ENCODE data around the gene CPE.

The CPE gene

DNA sequence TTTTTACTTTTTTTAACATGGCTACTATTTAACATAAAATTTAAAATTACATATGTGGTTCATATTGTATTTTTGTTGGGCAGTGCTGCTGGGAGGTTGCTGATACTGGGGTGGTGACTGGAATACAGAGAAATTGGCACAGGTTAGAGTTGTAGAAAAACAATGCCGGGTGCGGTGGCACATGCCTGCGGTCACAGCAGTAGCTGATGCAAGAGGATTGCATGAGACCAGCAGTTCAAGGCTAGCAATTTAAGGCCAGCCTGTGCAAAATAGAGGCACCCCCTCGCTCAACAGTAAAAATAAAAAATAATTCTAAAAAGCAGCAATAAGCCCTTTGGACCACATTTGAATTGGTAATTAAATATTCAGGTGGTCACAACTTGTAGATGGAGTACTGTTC is 11.8 kb upstream of the CPE start:
- no peak for DNase-seq

DNA sequence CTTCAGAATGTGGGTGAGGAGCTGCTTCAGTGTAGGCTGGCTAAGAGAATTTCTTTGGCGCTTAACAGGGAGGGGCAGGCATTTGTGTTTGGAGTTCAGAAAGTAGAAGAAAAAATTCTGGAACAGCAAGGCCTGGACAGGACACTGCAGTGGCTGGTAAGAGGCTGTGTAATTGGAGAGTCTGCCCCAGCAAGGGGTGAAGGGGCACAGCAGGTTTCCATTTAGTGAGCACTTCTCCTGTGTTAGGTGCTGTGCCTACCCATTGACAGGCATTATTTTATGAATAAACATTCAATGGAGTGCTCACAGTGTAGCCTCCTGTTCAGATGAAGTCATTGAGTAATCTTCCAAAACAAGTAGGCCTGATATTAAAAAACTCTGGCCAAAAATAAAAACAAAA is 10.7 kb upstream of the CPE start:
- DNase-seq, result no peak

DNA sequence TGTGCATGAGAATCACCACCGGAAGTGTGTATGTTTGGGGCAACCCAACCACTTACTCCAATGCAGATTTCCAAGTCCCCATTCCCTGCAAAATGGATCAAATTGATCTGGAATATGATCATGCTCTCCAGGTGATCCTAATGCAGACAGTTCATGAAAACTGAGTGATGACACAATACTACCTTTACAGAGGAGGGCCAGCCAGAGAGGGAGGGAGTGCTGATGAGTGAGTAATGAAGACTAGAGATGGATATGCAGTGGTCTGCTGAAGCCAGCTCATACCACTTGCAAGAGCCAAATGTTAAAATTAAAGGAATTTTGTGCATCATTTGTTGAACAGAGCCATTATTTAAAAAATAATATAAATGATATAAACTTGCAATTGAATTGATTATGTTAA is 10.2 kb upstream of the CPE start:
- no peak for DNase-seq

DNA sequence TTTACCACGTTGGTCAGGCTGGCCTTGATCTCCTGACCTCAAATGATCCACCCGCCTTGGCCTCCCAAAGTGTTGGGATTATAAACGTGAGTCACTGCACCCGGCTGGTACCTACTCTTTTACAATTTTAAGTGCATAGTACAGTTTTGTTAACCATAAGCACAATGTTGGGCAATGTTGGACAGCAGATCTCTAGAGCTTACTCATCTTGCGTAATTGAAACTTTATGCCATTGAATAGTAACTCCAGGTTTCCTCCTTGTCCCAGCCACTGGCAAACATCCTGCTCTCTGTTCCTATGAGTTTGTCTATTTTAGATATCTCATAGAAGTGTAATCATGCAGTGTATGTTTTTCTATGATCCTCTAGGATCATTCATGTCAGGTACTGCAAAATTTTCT is 9.3 kb upstream of the CPE start:
- no peak for DNase-seq

DNA sequence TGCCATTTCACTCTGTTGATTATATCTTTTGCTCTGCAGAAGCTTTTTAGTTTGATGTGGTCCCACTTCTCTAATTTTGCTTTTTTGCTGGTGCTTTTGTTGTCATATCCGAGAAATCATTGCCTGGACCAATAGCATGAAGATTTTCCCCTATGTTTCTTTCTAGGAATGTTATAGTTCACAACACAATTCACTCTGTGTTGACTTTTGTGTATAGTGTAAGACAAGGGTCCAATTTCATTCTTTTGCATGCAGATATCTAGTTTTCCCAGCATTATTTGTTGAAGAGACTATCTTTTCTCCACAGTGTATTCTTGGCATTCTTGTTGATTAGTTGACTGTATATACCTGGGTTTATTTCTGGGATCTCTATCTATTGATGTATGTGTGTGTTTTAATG is 8.3 kb upstream of the CPE start:
- DNase-seq, result no peak

DNA sequence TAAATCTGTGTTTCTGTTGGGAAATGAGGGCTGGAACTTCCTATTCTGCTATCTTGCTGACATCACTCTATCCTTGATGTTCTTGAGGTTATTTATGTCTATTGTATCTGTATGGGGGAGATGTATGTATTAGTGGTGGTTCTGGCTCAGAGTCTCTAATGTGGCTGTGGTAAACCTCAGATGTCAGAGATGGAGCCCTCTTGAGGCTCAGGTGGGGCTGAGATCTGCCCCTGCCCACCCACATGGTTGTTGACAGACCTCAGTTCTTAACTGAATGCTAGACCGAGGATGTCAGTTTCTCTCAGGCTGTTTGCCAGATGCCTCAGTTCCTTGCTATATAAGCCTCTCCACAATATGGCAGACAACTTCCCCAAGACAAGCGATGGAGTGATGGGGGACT is 3.3 kb upstream of the CPE start:
- no peak for DNase-seq

DNA sequence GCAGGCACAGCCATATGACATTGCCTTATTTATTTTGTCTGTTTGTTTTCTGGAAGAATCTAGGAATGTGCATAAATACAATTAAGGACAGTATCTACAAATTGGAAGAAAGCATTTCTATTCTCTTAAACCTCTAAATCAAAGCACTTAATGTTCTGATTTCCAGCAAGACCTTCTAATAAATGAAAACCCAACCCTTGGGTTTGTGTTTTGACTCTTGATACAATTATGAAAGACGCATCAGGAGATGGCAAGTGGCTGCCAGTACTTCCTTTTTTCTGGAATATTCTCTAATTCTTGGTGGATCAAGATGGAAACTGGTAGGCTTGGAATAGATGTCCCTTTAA is 437 bp upstream of the CPE start:
- no peak for DNase-seq

DNA sequence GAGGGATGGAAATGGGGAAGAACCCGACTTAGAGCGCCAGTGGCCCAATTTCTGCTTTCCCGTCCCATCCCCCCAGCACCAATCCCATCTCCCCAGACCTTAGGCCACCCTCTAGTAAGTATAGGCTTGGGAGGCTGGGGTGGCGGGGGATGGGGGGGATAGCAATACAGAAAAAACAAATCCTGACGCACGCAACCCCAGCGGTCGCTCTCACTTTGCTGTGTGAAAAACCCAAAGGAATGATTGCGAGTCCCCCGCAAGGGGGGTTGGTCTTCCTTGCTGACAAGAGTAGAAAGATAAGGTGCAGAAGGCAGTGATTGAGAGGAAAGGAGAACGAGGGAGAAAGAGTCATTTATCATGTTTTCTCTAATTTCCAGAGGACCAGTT is 863 bp downstream of the CPE start:
- no peak for DNase-seq

DNA sequence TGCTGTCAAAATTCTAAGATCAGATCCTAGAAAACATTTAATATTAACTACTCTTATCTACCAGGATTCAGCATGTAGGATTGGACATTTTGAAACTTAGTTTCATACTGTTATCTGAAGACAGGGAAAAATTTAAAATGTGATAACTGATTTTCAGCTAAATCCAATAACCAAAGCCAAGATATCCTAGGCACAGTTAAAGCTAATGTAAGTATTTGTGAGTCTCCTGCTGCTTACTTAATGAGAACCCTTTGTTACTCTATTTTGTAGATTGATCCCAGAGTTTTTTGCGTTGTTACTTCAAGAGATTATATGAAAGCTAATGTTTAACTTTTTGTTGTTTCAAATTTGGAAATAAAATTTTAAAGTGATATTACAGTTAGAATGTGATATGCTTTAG is 2.0 kb downstream of the CPE start:
- DNase-seq, result no peak

DNA sequence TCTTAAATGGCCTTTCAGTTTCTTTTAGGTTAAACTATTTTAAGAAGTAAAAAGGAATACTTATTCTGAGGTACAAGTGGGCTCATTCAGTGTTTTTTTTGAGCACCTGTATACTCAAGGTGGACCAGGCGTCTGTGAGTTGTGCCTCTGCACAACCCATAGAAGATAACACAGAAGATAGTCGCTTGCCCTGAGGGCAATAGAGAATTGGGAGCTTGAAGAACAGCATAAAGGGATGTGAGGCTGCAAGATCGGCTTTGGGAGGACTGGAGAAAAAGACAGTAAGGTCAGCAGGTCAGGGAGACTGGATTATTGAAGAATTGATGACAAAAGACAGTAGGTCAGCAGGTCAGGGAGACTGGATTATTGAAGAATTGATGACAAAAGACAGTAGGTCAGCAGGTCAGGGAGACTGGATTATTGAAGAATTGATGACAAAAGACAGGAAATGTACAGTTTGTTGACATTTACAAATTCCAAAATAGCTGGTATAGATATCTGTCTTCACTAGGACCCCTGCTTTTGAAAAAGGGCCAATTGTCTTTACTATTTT is 3.1 kb downstream of the CPE start:
- no peak for DNase-seq

DNA sequence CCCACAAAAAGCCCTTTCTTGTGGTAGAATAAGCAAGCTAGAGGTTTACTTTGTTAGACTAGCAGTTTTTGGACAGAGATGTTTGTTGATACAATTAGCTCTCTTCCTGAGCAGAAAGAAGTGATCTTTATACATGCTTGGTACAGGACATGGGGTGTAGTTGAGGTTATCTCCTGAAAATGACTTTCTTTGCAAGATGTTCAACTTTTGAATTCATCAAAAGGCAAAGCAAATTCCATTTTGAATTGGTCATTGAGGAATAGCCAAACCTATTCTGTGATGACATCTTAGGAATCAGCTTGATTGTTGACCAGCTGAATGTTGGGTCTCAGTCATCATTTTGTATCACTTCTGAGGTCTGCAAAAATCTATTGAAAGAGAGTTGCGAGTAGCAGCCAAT is 3.8 kb downstream of the CPE start:
- no peak for DNase-seq

DNA sequence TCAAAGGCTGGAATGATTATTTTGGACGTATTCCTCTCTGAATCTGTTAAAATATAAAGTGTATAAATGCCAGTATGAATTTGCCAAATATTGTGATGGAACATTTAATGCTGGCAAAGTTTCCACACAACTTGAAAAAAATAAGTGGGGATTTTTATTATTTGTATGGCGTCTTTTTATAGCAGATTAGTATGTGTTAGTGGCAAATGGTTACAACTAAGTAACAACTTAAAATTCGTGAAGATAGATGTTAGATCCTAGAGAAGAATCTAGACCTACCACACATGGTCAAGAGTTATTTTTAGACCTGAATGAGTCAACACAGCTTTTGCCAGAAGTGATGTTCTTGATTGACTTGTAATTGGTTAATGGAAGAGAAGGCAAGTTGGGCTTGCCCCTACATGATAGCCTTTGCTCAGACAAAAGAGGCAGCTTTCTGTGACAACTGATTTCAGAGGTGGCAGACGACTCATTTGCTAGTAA is 4.8 kb downstream of the CPE start:
- no peak for DNase-seq

DNA sequence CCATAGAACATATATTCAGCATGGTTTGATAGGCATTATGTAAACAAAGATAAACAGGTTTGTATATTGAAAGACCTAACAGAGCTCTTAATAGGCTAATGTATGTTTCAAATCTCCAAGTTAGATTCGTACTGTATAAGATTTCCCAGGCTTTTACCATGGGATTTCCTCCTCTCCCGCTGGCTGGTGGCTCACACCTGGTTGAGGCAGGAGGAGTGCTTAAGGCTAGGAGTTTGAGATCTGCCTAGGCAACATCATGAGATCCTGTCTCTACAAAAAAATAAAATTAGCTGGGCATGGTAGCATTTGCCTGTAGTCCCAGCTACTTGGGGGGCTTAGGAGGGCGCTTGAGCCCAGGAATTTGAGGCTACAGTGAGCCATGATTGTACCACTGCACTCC is 5.4 kb downstream of the CPE start:
- DNase-seq, result no peak

DNA sequence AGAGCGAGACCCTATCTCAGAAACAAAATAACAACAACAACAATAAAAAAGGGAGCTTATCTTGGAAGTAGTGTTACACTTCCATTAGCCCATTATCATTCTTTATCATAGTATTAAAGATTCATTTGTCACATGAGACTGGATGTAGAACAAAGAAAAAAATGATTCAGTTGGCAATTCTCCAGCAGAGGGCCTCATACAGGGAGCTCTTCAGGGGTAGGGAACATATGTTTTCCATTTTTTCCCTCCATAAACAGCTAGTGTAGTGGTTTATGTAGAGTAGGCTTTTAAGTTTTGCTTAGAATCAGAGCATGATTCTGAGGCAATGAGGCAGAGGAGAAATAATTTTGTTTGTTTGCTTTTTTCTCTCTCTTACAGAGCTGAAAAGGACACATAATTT is 5.8 kb downstream of the CPE start:
- DNase-seq, result no peak

DNA sequence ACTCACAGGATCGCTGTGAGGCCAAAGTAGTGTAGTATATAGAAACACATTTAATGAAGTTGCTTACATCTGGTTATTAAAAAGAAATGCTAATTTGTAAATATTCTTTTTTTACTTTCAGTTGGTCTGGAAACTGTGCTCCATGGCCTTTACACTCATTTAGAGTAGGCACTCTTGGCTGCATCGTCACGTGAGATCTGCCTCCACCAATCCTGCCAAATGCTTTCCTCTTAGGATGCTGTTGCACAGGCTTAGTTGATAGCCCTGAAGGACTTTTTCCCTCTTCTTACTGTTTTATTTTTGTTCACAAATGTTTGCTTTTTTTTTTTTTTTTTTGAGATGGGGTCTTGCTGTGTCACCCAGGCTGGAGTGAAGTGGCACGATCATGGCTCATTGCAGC is 6.3 kb downstream of the CPE start:
- no peak for DNase-seq

DNA sequence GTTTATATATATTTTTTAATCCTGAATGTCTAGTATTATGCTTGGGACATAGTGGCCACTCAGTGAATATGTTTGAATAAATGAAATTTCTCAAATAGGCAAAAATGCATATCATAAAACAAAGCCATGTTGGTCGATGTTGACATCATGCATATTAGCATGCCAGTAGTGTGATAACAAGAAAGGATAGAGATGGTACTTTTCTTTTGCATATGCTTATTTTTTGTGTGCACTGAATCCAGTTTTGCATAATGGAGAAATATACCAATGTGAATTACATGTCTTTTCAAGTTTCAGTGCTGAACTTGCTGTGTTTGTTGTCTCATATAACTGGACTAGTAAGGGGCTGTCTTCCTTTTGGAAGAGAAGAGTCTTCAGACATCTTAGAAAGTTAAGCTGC is 7.5 kb downstream of the CPE start:
- no peak for DNase-seq

DNA sequence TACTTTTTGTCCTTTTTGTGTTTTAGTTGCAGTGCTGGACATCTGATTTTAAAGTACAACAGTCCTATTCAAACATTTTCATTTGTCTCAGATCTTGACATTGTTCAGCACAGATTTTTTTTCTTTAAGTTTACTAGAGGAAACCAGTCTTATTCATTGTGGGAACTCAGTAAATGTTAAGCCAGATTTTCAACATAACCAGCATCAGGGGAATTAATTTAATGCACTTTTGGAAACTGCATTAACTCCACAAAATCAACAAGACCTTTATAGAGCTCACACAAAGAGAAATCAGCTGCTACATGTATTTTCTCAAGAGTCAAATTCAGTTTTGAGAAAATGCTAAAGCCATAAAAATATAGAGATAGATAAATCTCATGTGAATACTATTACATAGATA is 9.9 kb downstream of the CPE start:
- DNase-seq, result no peak

DNA sequence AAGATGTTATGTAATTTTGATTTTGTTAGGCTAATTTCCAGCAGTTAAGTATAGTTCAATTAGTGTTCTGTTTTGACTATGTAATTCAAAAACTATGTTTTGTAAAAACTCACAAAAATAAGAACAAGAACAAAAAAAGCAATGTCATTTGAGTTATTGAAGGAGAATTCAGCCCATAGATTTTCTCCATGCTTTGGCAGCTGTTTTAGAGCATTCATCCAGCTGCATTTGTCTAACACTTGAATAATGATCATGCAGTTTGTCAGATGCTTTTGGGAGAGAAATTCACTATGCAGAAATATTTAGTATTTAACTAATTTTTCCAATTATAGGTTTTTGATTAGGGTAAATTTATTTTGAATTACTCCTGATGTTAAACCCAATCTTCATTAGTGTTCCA is 14.2 kb downstream of the CPE start:
- DNase-seq, result no peak

DNA sequence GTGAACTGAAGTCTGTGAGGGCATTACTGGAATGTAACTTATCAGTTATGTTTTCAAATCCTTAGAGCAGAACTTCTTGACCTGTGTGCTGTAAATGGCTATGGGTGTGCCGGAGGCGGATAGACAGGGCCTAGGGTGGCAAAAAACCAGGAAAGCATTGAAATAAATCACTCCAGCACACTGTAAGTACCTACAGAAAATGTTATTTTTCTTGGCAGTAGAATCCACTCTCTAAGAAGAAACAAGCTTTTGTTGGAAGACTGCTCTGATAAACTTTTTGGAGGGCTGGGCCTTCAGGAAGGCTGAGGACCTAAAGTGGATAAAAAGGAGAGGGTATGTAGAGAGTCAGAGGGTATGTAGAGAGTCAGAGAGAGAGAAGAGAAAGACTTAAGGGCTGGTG is 14.9 kb downstream of the CPE start:
- no peak for DNase-seq

DNA sequence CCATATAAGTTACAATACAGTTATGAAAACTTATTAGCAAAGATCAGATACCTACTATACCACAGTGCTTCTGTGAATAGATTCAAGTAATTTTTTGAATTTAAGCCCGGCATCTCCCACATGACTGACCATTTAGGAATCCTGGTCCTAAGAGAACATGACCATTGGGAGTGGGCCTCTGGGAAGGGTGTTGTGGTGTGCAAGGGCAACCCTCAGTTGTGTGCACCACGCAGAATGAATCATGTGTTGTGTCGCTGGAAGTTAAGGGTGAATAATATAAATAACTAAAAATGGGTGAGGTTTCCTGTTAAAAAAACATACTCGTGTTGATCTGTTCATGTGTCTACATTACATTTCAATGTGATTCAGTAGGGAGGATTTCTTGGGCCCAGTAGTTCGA is 15.5 kb downstream of the CPE start:
- DNase-seq, result no peak

DNA sequence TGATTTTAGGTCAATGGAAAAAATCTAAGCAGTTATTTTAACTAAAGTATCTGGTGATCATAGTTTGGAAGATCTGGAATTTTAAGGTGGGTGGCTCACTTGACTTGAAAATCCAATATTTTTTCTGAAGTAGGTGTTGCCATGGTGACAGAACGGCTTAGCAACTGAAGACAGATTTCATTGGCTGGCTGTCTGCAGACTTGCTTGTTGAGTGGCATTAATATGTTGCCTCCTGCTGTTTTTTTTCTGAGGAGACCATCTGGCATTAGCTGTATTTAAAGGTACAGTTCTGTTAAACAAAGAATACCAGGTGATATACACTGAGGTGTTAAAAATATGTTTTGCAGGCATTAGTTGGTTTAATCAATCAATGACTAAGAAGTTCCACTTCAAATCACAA is 19.8 kb downstream of the CPE start:
- DNase-seq, result no peak

DNA sequence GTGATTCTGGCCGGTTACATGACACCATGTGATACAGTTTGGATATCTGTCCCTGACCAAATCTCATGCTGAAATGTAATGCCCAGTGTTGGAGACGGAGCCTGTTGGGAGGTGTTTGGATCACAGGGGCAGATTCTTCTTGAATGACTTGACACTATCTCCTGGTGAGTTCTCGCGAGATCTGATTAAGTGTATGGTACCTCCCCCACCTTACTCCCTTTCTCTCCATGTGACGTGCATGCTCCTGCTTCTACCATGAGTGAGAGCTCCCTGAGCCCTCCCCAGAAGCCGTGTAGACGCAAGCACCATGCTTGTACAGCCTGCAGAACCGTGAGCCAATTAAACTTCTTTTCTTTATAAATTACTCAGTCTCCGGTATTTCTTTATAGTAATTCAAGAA is 23.6 kb downstream of the CPE start:
- no peak for DNase-seq

DNA sequence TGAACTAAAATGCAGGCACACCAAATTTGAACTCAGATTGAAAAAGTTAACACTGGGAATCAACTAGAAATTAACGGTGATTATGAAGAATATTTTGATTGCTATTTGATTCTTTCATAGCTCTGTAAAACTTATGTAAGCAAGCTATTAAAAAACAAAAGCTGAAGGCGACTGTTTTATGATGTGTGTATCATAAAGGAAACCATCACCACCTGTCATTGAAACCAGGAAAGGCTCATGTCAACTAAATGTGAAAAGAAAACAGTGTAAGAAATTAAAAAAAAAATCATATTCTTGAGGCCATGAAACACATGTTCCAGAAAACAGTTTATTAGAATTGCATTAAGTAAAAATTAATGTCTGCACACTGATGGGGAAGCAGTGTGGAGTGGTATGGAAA is 24.2 kb downstream of the CPE start:
- DNase-seq, result no peak

DNA sequence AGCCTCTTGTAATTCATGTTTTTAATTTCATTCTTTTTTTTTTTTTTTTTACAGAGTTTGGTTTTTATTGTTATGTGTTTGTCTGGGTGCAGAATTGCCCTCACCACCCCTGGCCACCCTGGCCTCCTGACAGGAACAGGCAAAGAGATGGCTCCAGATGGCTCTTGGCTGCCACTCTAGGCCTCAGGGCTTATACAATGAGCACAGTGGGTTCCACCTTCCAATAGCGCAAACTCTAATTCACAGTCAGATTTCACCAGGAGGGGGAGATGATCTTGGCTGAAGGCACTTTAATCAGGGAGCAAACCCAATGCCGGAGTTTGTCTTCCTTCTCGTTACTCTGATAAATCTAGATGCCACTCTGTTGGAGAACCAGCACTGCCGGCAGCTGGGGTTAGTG is 24.8 kb downstream of the CPE start:
- DNase-seq, result no peak

DNA sequence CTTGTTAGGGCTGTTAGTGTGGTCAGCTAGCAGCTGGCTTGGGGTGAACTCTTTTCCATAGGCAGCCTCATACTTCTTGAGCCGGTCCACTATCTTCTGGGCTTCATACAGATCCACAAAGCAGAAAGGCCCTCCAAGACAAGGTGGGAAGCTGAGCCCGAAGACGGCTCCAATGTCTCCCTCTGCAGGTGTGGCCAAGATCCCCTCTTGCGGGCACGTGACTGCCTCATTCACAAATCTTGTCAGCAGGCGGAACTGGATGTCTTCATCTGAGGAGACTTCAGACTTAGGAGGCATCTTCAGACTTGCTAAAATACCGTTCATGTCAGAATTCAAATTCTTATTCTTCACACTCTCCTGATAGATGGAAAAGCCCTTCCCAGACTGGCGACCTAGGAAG is 25.3 kb downstream of the CPE start:
- no peak for DNase-seq

DNA sequence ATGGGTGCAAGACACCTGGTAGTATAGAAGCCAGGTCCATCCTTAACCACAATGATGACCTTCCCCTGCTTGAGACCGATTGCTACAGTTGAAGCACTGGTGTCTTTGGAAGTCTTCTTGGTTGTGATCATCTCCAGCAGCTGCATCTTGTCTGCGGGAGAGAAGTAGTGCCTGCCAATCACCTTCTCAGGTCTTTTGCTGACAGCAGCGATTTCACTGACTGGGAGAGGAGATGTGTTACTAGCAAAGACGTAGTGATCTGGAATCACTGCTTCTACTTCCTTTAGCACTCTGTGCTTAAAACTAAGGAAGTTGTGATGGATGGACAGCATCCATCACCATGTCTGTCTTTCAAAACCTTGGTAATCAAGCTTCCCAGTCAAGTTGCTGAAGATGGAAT is 25.9 kb downstream of the CPE start:
- no peak for DNase-seq
